Endothelial cell of umbilical vein (primary cell): ENCODE results near the gene TTLL11. TPM values are rescaled to one million over a fixed set of nuclear protein-coding genes. Genes with fewer than 3 reads are reported as not detected.

ENCODE experiments used
- BruUV-seq: library from RNA; stranded (reverse); fragments of 400-500 nt; replicated peaks from 2 replicates; lab custom pipeline; 2021; lab: Mats Ljungman, UMichigan
- CTCF ChIA-PET: fragments of 300-600, 350-600 bp; sonication (Branson Sonifier 250); formaldehyde crosslinking; loops from one replicate; lab custom pipeline; 2021; ENCODE audit warnings: antibody characterized with exemption, inconsistent platforms; lab: Charles Lee
- POLR2A ChIA-PET: fragments of 300-600, 350-600 bp; sonication (Branson Sonifier 250); formaldehyde crosslinking; loops from one replicate; lab custom pipeline; 2021; ENCODE audit warnings: antibody characterized with exemption, inconsistent platforms; lab: Charles Lee
- DNase-seq: peaks from one replicate; pipeline ENCODE4 v3.0.0-alpha.2; 2011; ENCODE audit warnings: low read depth, low spot score
- FAIRE-seq: peaks from 2 replicates; lab custom pipeline; 2011; peaks lifted over from hg19 to GRCh38; lab: Jason Lieb, UNC
- H2AFZ ChIP-seq: 2 replicates; pipeline ENCODE4 v1.6.0; 2012; ENCODE audit warnings: low read depth, low read length, control low read depth, inconsistent platforms
- H3K27ac ChIP-seq: 2 replicates; pipeline ENCODE4 v1.5.1; 2011; ENCODE audit warnings: low read depth, mild to moderate bottlenecking, control low read depth, low read length, moderate library complexity; ENCODE audit not compliant: insufficient read depth
- H3K27me3 ChIP-seq, 2 experiments: 2 replicates each; pipeline versions ENCODE4 v1.6.0 to v1.6.1; 2011; ENCODE audit warnings: low read length in 2 of 2, mixed read lengths in 1 of 2; ENCODE audit not compliant: control insufficient read depth in 2 of 2, insufficient read depth in 2 of 2
- H3K36me3 ChIP-seq, 2 experiments: 2 replicates in 1 of 2; 3 replicates in 1 of 2; pipeline ENCODE4 v1.5.1; 2011; ENCODE audit warnings: low read length in 2 of 2, mild to moderate bottlenecking in 1 of 2, moderate library complexity in 1 of 2; ENCODE audit not compliant: control insufficient read depth in 2 of 2, insufficient read depth in 2 of 2; ENCODE audit errors: extremely low read depth in 1 of 2
- H3K4me1 ChIP-seq: 3 replicates; pipeline ENCODE4 v1.5.1; 2011; ENCODE audit warnings: mild to moderate bottlenecking, low read length; ENCODE audit not compliant: control insufficient read depth, insufficient read depth; ENCODE audit errors: extremely low read depth
- H3K4me2 ChIP-seq: 2 replicates; pipeline ENCODE4 v1.6.1; 2011; ENCODE audit warnings: low read length, control low read depth, mixed read lengths; ENCODE audit not compliant: insufficient read depth
- H3K4me3 ChIP-seq, 3 experiments: fragments of 200-600 bp in 1 of 3; sonication (generic), shearing (Covaris generic) in 1 of 3; replicated peaks in 1 of 3; 2 replicates each; pipeline ENCODE4 v1.5.1; 2011 to 2016; ENCODE audit warnings: control low read depth in 3 of 3, low read length in 3 of 3, mild to moderate bottlenecking in 2 of 3, inconsistent platforms in 1 of 3, low read depth in 1 of 3, moderate library complexity in 1 of 3; ENCODE audit not compliant: insufficient read depth in 1 of 3
- H3K79me2 ChIP-seq: 2 replicates; pipeline ENCODE4 v1.6.0; 2012; ENCODE audit warnings: low read length, inconsistent platforms; ENCODE audit not compliant: control insufficient read depth, insufficient read depth
- H3K9ac ChIP-seq: replicated peaks from 2 replicates; pipeline ENCODE3; 2011; ENCODE audit warnings: low read length, control low read depth; ENCODE audit not compliant: insufficient read depth; ENCODE audit errors: extremely low read depth
- H3K9me1 ChIP-seq: replicated peaks from 3 replicates; pipeline ENCODE4 v1.6.0; 2011; ENCODE audit warnings: mild to moderate bottlenecking, low read length; ENCODE audit not compliant: control insufficient read depth, insufficient read depth; ENCODE audit errors: extremely low read depth
- H3K9me3 ChIP-seq: replicated peaks from 2 replicates; pipeline ENCODE4 v1.5.1; 2012; ENCODE audit warnings: low read length, inconsistent platforms; ENCODE audit not compliant: control insufficient read depth, insufficient read depth
- H4K20me1 ChIP-seq: replicated peaks from 2 replicates; pipeline ENCODE3; 2011; ENCODE audit warnings: mild to moderate bottlenecking, low read length; ENCODE audit not compliant: control insufficient read depth, insufficient read depth; ENCODE audit errors: extremely low read depth
- FOS ChIP-seq: IDR thresholded peaks from 2 replicates; pipeline ENCODE4 v1.6.1; 2011; ENCODE audit warnings: mild to moderate bottlenecking, low read length, moderate library complexity, borderline replicate concordance; ENCODE audit not compliant: insufficient read depth
- JUN ChIP-seq: IDR thresholded peaks from 2 replicates; pipeline ENCODE4 v1.6.1; 2011; ENCODE audit warnings: borderline replicate concordance, low read depth; ENCODE audit not compliant: insufficient read length, insufficient read depth
- MYC ChIP-seq: IDR thresholded peaks from one replicate; pipeline ENCODE4 v1.6.1; 2011; ENCODE audit warnings: mild to moderate bottlenecking, low read depth, low read length
- POLR2A ChIP-seq: IDR thresholded peaks from 2 replicates; pipeline ENCODE4 v1.6.1; 2012; ENCODE audit warnings: low read depth, mild to moderate bottlenecking, control low read depth, low read length
- POLR2AphosphoS5 ChIP-seq: IDR thresholded peaks from 2 replicates; pipeline ENCODE4 v1.6.1; 2012; ENCODE audit warnings: low read depth, mild to moderate bottlenecking, control low read depth, low read length, moderate library complexity; ENCODE audit not compliant: insufficient read depth
- dilution Hi-C: fragments of 300-500 bp; cut with MboI; formaldehyde crosslinking; loops from one replicate; pipeline ENCODE4 v1.15.0; 2019; ENCODE audit warnings: low sequenced_read_pairs; ENCODE audit not compliant: extremely low pct_ligation_motif_present
- intact Hi-C: fragments of 100-400 bp; cut with micrococcal nuclease; formaldehyde crosslinking; loops from one replicate; pipeline ENCODE4 v1.10.0; 2022
- polyA plus RNA-seq, 4 experiments: library from polyadenylated mRNA; depleted of rRNA in 3 of 4; stranded (reverse) in 3 of 4; unstranded in 1 of 4; fragments of >200 nt; gene quantifications; 2 replicates each; pipeline versions ENCODE4 v1.2.1 to v1.2.3, GENCODE V29; 2011 to 2012; ENCODE audit warnings: missing spikeins in 1 of 4
- total RNA-seq: library from RNA; stranded (reverse); gene quantifications from 2 replicates; pipeline ENCODE4 v1.2.3, GENCODE V29; 2021
- TF ChIP-seq, protein P1 (sequence below), 2 donors: IDR thresholded peaks; 1 replicate in 1 of 2; 2 replicates in 1 of 2; pipeline ENCODE4 v1.5.1; 2011; ENCODE audit warnings: low read length in 2 of 2, mild to moderate bottlenecking in 2 of 2, moderate library complexity in 2 of 2, control low read depth in 1 of 2, inconsistent platforms in 1 of 2, low read depth in 1 of 2; ENCODE audit not compliant: insufficient read depth in 1 of 2; ENCODE audit errors: extremely low read depth in 1 of 2
- TF ChIP-seq, protein P2 (sequence below): IDR thresholded peaks from 2 replicates; pipeline ENCODE4 v1.6.1; 2011; ENCODE audit not compliant: insufficient read depth, insufficient read length

The TTLL11 gene
- total and polyA plus RNA-seq, 2 donors (not counting 3 experiments of a cell fraction or from before 2014, with no cell fraction given), result 4.9 to 5.1 TPM

DNA sequence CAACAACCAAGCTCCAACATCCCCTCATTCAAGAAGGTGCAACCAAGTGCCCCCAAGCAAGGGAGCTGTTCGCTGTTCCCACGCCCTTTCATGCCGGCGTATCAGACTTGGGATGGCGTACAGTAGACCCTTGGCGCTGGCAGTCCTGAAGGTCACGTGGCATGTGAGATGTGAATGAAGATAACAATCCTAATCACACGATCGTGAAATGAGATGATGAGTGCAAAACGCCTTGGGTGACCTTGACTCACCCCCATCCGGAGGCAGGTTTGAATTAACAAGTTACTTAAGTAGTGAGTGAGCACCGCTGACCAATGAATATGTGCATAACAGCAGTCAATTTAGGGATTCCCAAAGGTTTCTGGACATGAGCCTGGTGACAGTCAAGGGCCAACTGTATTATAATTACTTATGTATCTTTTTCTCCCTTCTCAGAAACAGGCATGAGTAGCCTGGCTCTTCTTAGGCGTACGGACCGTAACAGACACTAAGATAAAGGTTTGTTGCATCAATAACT lies 150.2 kb downstream of the TTLL11 start:
- Histone ChIP-seq H3K9me3 (no peaks in the 10 kb centered on the region), H3K4me2 (no peak overlapping the region), H3K79me2 (peaks cover 5% of the 10 kb centered on the region), H3K36me3 (no peaks in the 10 kb centered on the region), H4K20me1 (no peaks in the 10 kb centered on the region), H3K4me3 (no peak overlapping the region), H2AFZ (no peak overlapping the region), H3K4me1 (peaks cover 4% of the 10 kb centered on the region), H3K27ac (no peak overlapping the region), H3K27me3 (no peaks in the 10 kb centered on the region), H3K9ac (no peak overlapping the region), H3K9me1 (no peaks in the 10 kb centered on the region)
- FAIRE-seq, result no peak
- ChIA-PET CTCF (no interaction called here), POLR2A (no interaction called here)
- TF ChIP-seq FOS (no peak), POLR2A (no peak), POLR2AphosphoS5 (no peak), MYC (no peak), JUN (no peak)
- TF ChIP-seq, protein P1, sequence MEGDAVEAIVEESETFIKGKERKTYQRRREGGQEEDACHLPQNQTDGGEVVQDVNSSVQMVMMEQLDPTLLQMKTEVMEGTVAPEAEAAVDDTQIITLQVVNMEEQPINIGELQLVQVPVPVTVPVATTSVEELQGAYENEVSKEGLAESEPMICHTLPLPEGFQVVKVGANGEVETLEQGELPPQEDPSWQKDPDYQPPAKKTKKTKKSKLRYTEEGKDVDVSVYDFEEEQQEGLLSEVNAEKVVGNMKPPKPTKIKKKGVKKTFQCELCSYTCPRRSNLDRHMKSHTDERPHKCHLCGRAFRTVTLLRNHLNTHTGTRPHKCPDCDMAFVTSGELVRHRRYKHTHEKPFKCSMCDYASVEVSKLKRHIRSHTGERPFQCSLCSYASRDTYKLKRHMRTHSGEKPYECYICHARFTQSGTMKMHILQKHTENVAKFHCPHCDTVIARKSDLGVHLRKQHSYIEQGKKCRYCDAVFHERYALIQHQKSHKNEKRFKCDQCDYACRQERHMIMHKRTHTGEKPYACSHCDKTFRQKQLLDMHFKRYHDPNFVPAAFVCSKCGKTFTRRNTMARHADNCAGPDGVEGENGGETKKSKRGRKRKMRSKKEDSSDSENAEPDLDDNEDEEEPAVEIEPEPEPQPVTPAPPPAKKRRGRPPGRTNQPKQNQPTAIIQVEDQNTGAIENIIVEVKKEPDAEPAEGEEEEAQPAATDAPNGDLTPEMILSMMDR (IDR thresholded peaks at IDR 0.05; ENCODE audit: extremely low read depth in 1 of 2, insufficient read depth in 1 of 2, low read depth in 1 of 2, low read length in 2 of 2), result no peak
- TF ChIP-seq, protein P2, sequence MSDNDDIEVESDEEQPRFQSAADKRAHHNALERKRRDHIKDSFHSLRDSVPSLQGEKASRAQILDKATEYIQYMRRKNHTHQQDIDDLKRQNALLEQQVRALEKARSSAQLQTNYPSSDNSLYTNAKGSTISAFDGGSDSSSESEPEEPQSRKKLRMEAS, result no peak
- dilution Hi-C loops (no loop called here), intact Hi-C loops (no loop called here)
- no peak for DNase-seq
- BruUV-seq, result no TSS peak
